IgD-negative memory B cell (primary cell): Measurements from ENCODE around the gene SLC4A8. TPM values are rescaled to one million over a fixed set of nuclear protein-coding genes. Genes with fewer than 3 reads are reported as not detected.
"Not testable (repeated sequence)": the region's sequence is repeated elsewhere in the genome, so short reads cannot be mapped to it uniquely, and the experiment has no call there.

Source experiments
- H3K27ac Mint-ChIP-seq, 3 donors: one replicate each; pipeline ENCODE4 v1.8.0; 2020 to 2022; ENCODE audit warnings: mild to moderate bottlenecking in 3 of 3, mixed read lengths in 3 of 3, moderate library complexity in 1 of 3
- H3K27me3 Mint-ChIP-seq: one replicate; pipeline ENCODE4 v1.8.0; 2021; ENCODE audit warnings: mixed read lengths
- H3K36me3 Mint-ChIP-seq: one replicate; pipeline ENCODE4 v1.8.0; 2020; ENCODE audit warnings: mild to moderate bottlenecking, mixed read lengths
- H3K4me1 Mint-ChIP-seq, 3 donors: one replicate each; pipeline ENCODE4 v1.8.0; 2020 to 2022; ENCODE audit warnings: mixed read lengths in 3 of 3, mild to moderate bottlenecking in 1 of 3
- H3K4me3 Mint-ChIP-seq, 4 donors: one replicate each; pipeline ENCODE4 v1.8.0; 2020 to 2022; ENCODE audit warnings: mild to moderate bottlenecking in 4 of 4, mixed read lengths in 4 of 4, moderate library complexity in 3 of 4
- H3K9me3 Mint-ChIP-seq, 3 donors: one replicate each; pipeline ENCODE4 v1.8.0; 2020 to 2021; ENCODE audit warnings: mixed read lengths in 3 of 3, mild to moderate bottlenecking in 1 of 3
- polyA plus RNA-seq: library from polyadenylated mRNA; unstranded; fragments of 300-500 nt; fragmentation: Illumina TruSeq; gene quantifications from one replicate; pipeline ENCODE4 v1.2.3, GENCODE V29; 2021

SLC4A8 gene
- polyA plus RNA-seq, 1 donor from 2014 or later: 0.53 TPM

- H3K4me3 Mint-ChIP-seq: no peak overlapping the region
- no peaks in the 10 kb centered on the region for H3K27me3 Mint-ChIP-seq
- H3K9me3 Mint-ChIP-seq: no peaks in the 10 kb centered on the region
- no peaks in the 10 kb centered on the region for H3K4me1 Mint-ChIP-seq
- H3K27ac Mint-ChIP-seq: no peak overlapping the region
- H3K36me3 Mint-ChIP-seq: peaks cover 4% of the 10 kb centered on the region
These were observed 87.1 kb downstream of the SLC4A8 start for GRCh38 chr12:51511546-51512260.

GRCh38 chr12:51512438-51512837 lies 87.8 kb downstream of the SLC4A8 start:
- no peaks in the 10 kb centered on the region for H3K9me3 Mint-ChIP-seq
- no peak overlapping the region for H3K27ac Mint-ChIP-seq
- no peak overlapping the region for H3K4me3 Mint-ChIP-seq
- peaks cover 4% of the 10 kb centered on the region for H3K36me3 Mint-ChIP-seq
- no peaks in the 10 kb centered on the region for H3K4me1 Mint-ChIP-seq
- H3K27me3 Mint-ChIP-seq: no peaks in the 10 kb centered on the region

- not testable (repeated sequence) for H3K27me3 Mint-ChIP-seq, H3K36me3 Mint-ChIP-seq, H3K9me3 Mint-ChIP-seq, H3K27ac Mint-ChIP-seq, H3K4me3 Mint-ChIP-seq, H3K4me1 Mint-ChIP-seq
These were observed 90.4 kb downstream of the SLC4A8 start for GRCh38 chr12:51515037-51515436.

GRCh38 chr12:51517316-51517715 lies 92.7 kb downstream of the SLC4A8 start:
- H3K9me3 Mint-ChIP-seq: no peaks in the 10 kb centered on the region
- no peaks in the 10 kb centered on the region for H3K4me1 Mint-ChIP-seq
- no peak overlapping the region for H3K27ac Mint-ChIP-seq

GRCh38 chr12:51517800-51518199 lies 93.2 kb downstream of the SLC4A8 start:
- H3K4me1 Mint-ChIP-seq: no peaks in the 10 kb centered on the region
- H3K27ac Mint-ChIP-seq: no peak overlapping the region
- H3K27me3 Mint-ChIP-seq: no peaks in the 10 kb centered on the region
- no peak overlapping the region for H3K4me3 Mint-ChIP-seq
- no peaks in the 10 kb centered on the region for H3K36me3 Mint-ChIP-seq
- H3K9me3 Mint-ChIP-seq: no peaks in the 10 kb centered on the region

More at GRCh38 chr12:51517316-51517715, 92.7 kb downstream of the SLC4A8 start:
- no peaks in the 10 kb centered on the region for H3K27me3 Mint-ChIP-seq
- H3K4me3 Mint-ChIP-seq: no peak overlapping the region
- no peaks in the 10 kb centered on the region for H3K36me3 Mint-ChIP-seq

GRCh38 chr12:51519755-51520154 lies 95.1 kb downstream of the SLC4A8 start:
- Mint-ChIP-seq H3K4me1 (no peaks in the 10 kb centered on the region), H3K4me3 (no peak overlapping the region), H3K27me3 (peaks cover 2% of the 10 kb centered on the region), H3K36me3 (peaks cover 2% of the 10 kb centered on the region), H3K9me3 (no peaks in the 10 kb centered on the region), H3K27ac (no peak overlapping the region)

DNA sequence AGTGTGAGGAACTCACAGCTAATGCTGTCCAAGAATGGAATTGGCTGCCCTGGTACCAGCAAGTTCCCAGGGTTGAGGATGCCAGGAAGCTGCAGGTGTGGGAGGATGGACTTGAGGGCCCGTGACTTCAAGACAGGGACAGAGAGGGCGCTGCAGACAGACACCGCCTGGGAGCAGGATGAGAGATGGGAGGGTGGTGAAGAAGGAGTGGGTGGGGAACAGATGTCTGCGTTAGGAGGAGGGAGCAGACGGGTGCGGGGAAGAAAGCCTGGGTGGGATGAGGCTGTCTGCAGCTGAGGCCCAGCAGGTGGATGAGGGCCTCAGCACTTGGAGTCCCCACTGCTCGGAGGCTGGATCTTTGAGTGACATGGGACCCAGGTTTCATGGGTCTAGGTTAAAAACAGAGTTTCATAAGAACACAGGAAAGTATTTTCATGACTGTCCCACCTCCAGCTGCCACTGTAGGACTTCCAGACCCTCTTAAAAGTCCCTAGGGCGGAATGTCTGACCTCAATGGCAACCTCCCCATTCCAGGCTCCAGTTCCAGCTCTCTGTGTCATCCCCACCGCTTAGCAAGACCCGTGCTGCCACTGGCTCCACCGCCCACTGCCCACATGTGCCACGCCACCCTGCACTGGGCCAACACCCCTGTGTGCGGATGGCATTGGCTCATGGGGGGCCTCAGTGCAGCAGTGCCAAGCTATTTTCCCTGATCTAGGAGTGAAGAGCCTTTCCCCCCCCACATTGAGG lies 96.1 kb downstream of the SLC4A8 start:
- peaks cover 2% of the 10 kb centered on the region for H3K36me3 Mint-ChIP-seq
- H3K4me1 Mint-ChIP-seq: no peaks in the 10 kb centered on the region
- no peak overlapping the region for H3K4me3 Mint-ChIP-seq
- peaks cover 2% of the 10 kb centered on the region for H3K27me3 Mint-ChIP-seq
- H3K27ac Mint-ChIP-seq: no peak overlapping the region
- no peaks in the 10 kb centered on the region for H3K9me3 Mint-ChIP-seq

DNA sequence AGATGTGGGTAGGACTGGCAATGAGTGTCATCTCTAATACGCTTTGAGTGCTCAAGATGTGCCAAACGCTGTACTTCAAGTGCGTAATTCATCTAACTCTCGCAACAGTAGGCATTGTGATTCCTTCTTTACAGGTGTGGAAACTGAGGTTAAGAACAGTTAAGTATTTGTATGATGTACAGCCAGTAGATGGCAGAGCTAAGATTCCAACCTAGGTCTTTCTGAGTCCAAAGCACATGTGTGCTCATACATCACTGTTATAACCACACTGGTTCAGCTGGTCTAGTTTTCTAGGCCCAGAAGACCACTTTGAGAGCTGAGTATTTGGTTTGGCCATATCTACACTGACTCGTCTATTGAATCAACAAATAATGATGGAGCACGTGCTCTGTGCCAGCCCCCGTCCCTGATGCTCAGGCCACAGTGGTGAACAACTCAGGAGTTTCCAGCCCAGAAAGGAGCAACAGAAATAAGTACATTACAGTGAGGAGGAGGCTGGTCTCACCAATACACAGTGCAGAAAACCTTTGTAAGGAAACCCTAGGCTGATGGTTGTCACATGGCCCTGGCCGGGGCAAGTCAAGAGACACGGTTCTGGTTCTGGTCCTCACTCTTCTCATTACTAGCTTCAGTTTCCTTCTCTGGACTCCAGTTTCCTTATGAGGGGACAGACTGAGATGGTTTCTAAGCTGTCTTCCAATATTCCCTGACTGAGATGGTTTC lies 97.1 kb downstream of the SLC4A8 start:
- H3K27me3 Mint-ChIP-seq: peaks cover 2% of the 10 kb centered on the region
- H3K4me3 Mint-ChIP-seq: no peak overlapping the region
- H3K9me3 Mint-ChIP-seq: no peaks in the 10 kb centered on the region
- no peaks in the 10 kb centered on the region for H3K4me1 Mint-ChIP-seq
- peaks cover 2% of the 10 kb centered on the region for H3K36me3 Mint-ChIP-seq
- H3K27ac Mint-ChIP-seq: no peak overlapping the region

GRCh38 chr12:51522696-51523095 lies 98.1 kb downstream of the SLC4A8 start:
- peaks cover 2% of the 10 kb centered on the region for H3K27me3 Mint-ChIP-seq
- peaks cover 2% of the 10 kb centered on the region for H3K36me3 Mint-ChIP-seq
- H3K4me1 Mint-ChIP-seq: no peaks in the 10 kb centered on the region
- no peaks in the 10 kb centered on the region for H3K9me3 Mint-ChIP-seq
- no peak overlapping the region for H3K4me3 Mint-ChIP-seq
- no peak overlapping the region for H3K27ac Mint-ChIP-seq

DNA sequence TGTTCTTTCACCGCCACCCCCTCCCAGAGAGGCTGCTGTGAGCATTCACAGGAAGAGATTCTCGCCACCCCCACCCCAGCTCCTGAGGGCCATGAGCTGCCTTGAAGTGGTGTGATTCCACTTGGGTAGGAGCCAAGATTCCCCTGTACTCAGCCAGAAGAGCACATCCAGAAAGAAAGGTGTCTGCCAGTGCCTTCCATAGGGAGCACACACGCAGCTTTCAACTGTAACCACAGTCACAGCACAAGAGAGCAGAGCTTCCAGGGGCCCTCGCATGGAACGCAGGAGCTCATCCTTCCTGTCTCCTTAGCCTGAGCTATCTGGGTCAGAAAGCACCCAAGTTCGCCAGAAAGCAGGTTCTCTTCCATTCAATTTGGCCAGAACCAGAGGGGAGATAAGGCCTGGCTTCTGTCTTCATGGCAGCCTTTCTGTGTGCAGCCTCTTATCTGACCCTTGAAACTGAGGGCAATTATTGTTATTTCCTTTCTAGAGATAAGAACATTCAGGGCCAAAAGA lies 99.8 kb downstream of the SLC4A8 start:
- Mint-ChIP-seq H3K27ac (no peak overlapping the region), H3K4me3 (no peak overlapping the region), H3K36me3 (peaks cover 3% of the 10 kb centered on the region), H3K9me3 (no peaks in the 10 kb centered on the region), H3K4me1 (no peaks in the 10 kb centered on the region), H3K27me3 (peaks cover 2% of the 10 kb centered on the region)

DNA sequence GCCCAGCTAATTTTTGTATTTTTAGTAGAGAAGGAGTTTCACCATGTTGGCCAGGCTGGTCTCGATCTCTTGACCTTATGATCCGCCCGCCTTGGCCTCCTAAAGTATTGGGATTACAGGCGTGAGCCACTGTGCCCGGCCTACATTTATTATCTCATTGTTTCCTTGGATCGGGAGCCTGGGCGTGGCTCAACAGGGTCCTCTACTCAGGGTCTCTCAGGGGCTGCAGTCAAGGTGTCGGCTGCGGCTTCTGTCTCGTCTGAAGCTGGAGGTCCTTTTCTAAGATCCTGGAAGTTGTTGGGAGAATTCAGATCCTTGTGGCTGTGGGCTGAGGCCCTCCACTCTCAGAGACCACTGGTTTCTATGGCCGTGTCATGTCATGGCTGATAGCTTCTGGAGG lies 100.9 kb downstream of the SLC4A8 start:
- Mint-ChIP-seq H3K27ac (no peak overlapping the region), H3K4me3 (no peak overlapping the region), H3K9me3 (no peaks in the 10 kb centered on the region), H3K36me3 (peaks cover 3% of the 10 kb centered on the region), H3K27me3 (peaks cover 5% of the 10 kb centered on the region), H3K4me1 (no peaks in the 10 kb centered on the region)

GRCh38 chr12:51527966-51528365 lies 103.3 kb downstream of the SLC4A8 start:
- no peaks in the 10 kb centered on the region for H3K9me3 Mint-ChIP-seq

DNA sequence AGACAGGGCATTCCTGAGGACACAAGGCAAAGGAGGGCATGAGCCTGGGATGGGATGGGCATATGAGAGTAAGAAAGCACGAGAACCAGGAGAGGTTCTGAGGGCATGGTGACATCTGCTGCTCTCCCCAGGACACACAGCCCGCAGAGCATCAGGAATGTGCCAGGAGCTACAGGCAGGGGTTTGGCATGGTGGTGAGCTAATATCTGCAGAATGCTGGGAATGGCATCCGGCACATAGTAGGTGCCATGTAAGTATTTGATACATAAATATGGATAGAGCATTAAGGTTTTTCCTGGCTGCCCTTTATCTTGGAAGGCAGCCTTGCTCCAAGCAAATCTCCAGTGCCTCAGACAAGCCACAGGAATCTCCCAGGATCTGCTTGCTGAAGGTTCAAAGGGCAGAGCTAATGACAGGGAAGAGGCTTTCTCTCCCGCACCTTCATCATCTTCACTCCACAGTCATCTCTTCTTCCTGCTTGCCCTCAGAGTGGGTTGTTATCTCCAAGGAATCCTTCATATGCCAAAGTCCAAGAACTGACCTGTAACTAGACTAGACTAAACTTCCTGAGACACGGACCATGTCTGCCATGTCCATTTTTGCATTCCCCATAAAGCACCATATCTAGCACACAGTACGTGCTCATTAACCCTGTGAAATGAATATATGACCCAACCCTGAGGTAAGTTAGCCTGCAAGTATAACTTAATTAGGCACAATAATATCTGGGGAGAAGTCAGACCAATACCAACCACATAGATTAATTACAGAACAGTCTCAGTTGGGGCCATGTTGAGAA lies 104.4 kb downstream of the SLC4A8 start:
- H3K4me3 Mint-ChIP-seq: no peak overlapping the region
- peaks cover 1% of the 10 kb centered on the region for H3K36me3 Mint-ChIP-seq
- H3K9me3 Mint-ChIP-seq: no peaks in the 10 kb centered on the region
- peaks cover 0 to 2% (median 0%) of the 10 kb centered on the region in 3 donors for H3K4me1 Mint-ChIP-seq
- no peak overlapping the region for H3K27ac Mint-ChIP-seq
- H3K27me3 Mint-ChIP-seq: peaks cover 9% of the 10 kb centered on the region

More at GRCh38 chr12:51527966-51528365, 103.3 kb downstream of the SLC4A8 start:
- H3K4me3 Mint-ChIP-seq: no peak overlapping the region
- no peak overlapping the region for H3K27ac Mint-ChIP-seq
- H3K4me1 Mint-ChIP-seq: peaks cover 0 to 2% (median 0%) of the 10 kb centered on the region in 3 donors
- H3K36me3 Mint-ChIP-seq: peaks cover 3% of the 10 kb centered on the region
- H3K27me3 Mint-ChIP-seq: peaks cover 11% of the 10 kb centered on the region

DNA sequence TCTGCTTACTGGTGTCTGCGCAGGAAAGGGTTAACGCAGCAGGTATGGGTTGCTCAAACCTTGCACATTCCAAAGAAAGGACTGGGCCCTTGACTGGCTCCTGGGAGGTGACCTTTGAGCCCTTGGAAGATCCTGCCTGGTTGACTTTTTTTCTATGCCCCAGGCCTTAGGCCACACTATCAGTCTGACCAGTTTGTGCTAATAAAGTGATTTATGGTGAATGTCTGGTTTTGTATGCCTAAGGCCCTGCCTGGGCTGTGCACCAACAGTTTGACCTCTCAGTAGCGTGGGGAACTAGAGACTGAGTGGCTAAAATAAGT lies 105.0 kb downstream of the SLC4A8 start:
- Mint-ChIP-seq H3K4me3 (no peak overlapping the region), H3K9me3 (no peaks in the 10 kb centered on the region), H3K36me3 (peaks cover 1% of the 10 kb centered on the region), H3K4me1 (peaks cover 0 to 2% (median 0%) of the 10 kb centered on the region in 3 donors), H3K27ac (no peak overlapping the region), H3K27me3 (peaks cover 9% of the 10 kb centered on the region)

DNA sequence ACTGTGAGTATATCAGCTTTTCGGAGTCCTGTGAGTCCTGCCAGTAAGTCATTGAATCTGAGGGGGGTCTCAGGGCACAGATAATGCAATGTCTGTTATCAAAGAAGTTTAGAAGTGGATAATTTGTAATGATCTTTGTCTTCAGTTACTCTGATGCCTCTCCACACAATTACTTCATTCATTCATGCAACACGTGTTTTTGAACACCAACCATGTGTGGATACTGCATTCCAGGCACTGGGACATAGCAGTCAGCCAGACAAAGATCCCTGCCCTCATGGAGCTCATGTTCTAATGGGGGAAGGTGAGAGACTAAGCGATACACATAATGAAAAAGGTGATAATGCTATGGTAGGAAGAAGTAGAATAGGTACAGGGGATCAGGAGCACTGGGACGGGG lies 105.6 kb downstream of the SLC4A8 start:
- peaks cover 1% of the 10 kb centered on the region for H3K36me3 Mint-ChIP-seq
- no peak overlapping the region for H3K27ac Mint-ChIP-seq
- H3K27me3 Mint-ChIP-seq: peaks cover 9% of the 10 kb centered on the region
- peaks cover 0 to 2% (median 0%) of the 10 kb centered on the region in 3 donors for H3K4me1 Mint-ChIP-seq
- H3K9me3 Mint-ChIP-seq: no peaks in the 10 kb centered on the region
- H3K4me3 Mint-ChIP-seq: no peak overlapping the region
